IMR-90 (cell line): Measurements from ENCODE around the gene ZFYVE28. TPM values are rescaled to one million over a fixed set of nuclear protein-coding genes. Genes with fewer than 3 reads are reported as not detected.

Experiments used
- ATAC-seq: fragments of 200-7000 bp; cut with Tn5 transposase; 2 replicates; pipeline ENCODE4 v1.9.1; 2020; ENCODE audit warnings: low read depth, mild to moderate bottlenecking, moderate library complexity
- BruUV-seq: library from RNA; stranded (reverse); fragments of 400-500 nt; replicated peaks from 2 replicates; lab custom pipeline; 2021; lab: Mats Ljungman, UMichigan
- CTCF ChIA-PET: fragments of 300-600 bp; formaldehyde crosslinking; extraction: SDS; loops from one replicate; lab custom pipeline; 2021; ENCODE audit warnings: antibody characterized with exemption; lab: Yijun Ruan, JAX
- POLR2A ChIA-PET: fragments of 300-600 bp; sonication (Branson Sonifier 250); formaldehyde crosslinking; loops from one replicate; lab custom pipeline; 2022; ENCODE audit warnings: antibody characterized with exemption; ENCODE audit not compliant: unreplicated experiment; lab: Charles Lee
- DNase-seq: peaks from one replicate; pipeline ENCODE4 v3.0.0; 2013
- H2AFZ ChIP-seq: replicated peaks from 2 replicates; pipeline ENCODE3; 2013; ENCODE audit warnings: low read length, mild to moderate bottlenecking; ENCODE audit not compliant: poor library complexity
- H2AK5ac ChIP-seq: 2 replicates; pipeline ENCODE4 v1.6.1; 2013; ENCODE audit warnings: low read depth, low read length, inconsistent platforms
- H2AK9ac ChIP-seq: replicated peaks from 2 replicates; pipeline ENCODE3; 2013; ENCODE audit warnings: mild to moderate bottlenecking, low read depth, low read length, moderate library complexity; ENCODE audit not compliant: poor library complexity
- H2BK120ac ChIP-seq: 2 replicates; pipeline ENCODE4 v1.6.1; 2013; ENCODE audit warnings: low read depth, low read length, inconsistent platforms
- H2BK15ac ChIP-seq: 3 replicates; pipeline ENCODE4 v1.6.1; 2013; ENCODE audit warnings: low read depth, low read length, inconsistent platforms
- H2BK20ac ChIP-seq: 2 replicates; pipeline ENCODE4 v1.6.1; 2013; ENCODE audit warnings: low read depth, mild to moderate bottlenecking, inconsistent platforms, low read length, moderate library complexity
- H2BK5ac ChIP-seq: 2 replicates; pipeline ENCODE4 v1.6.1; 2013; ENCODE audit warnings: mild to moderate bottlenecking, low read depth, low read length, inconsistent platforms; ENCODE audit not compliant: poor library complexity, severe bottlenecking
- H3K14ac ChIP-seq: replicated peaks from 2 replicates; pipeline ENCODE4 v1.6.1; 2013; ENCODE audit warnings: low read depth, low read length, inconsistent platforms
- H3K18ac ChIP-seq: 2 replicates; pipeline ENCODE4 v1.6.1; 2013; ENCODE audit warnings: low read depth, low read length, control low read depth
- H3K23ac ChIP-seq: 2 replicates; pipeline ENCODE4 v1.6.1; 2013; ENCODE audit warnings: low read depth, low read length, inconsistent platforms
- H3K27ac ChIP-seq: 2 replicates; pipeline ENCODE4 v1.5.1; 2013; ENCODE audit warnings: mild to moderate bottlenecking, control low read depth, low read length; ENCODE audit not compliant: insufficient read depth
- H3K27me3 ChIP-seq: 2 replicates; pipeline ENCODE4 v1.6.1; 2013; ENCODE audit warnings: low read length; ENCODE audit not compliant: control insufficient read depth, insufficient read depth
- H3K36me3 ChIP-seq: 2 replicates; pipeline ENCODE4 v1.6.1; 2013; ENCODE audit warnings: low read length, mixed read lengths; ENCODE audit not compliant: control insufficient read depth, insufficient read depth
- H3K4ac ChIP-seq: 2 replicates; pipeline ENCODE4 v1.6.1; 2013; ENCODE audit warnings: low read depth, low read length, inconsistent platforms
- H3K4me1 ChIP-seq: 2 replicates; pipeline ENCODE4 v1.6.1; 2013; ENCODE audit warnings: low read length, mixed read lengths; ENCODE audit not compliant: control insufficient read depth, insufficient read depth
- H3K4me2 ChIP-seq: 2 replicates; pipeline ENCODE4 v1.6.1; 2013; ENCODE audit warnings: low read depth, mild to moderate bottlenecking, control low read depth, low read length, moderate library complexity
- H3K4me3 ChIP-seq: 2 replicates; pipeline ENCODE4 v1.5.1; 2013; ENCODE audit warnings: low read depth, mild to moderate bottlenecking, control low read depth, low read length, moderate library complexity; ENCODE audit not compliant: insufficient read depth
- H3K56ac ChIP-seq: 2 replicates; pipeline ENCODE4 v1.6.1; 2013; ENCODE audit warnings: low read length, inconsistent platforms; ENCODE audit not compliant: insufficient read depth; ENCODE audit errors: extremely low read depth
- H3K79me1 ChIP-seq, 2 experiments: 2 replicates each; pipeline ENCODE4 v1.6.1; 2013; ENCODE audit warnings: low read length in 2 of 2, inconsistent platforms in 1 of 2, low read depth in 1 of 2
- H3K9ac ChIP-seq: 2 replicates; pipeline ENCODE4 v1.6.1; 2013; ENCODE audit warnings: low read depth, low read length, control low read depth
- H3K9me1 ChIP-seq: 2 replicates; pipeline ENCODE4 v1.6.1; 2013; ENCODE audit warnings: low read length, inconsistent platforms; ENCODE audit not compliant: insufficient read depth
- H3K9me3 ChIP-seq: 2 replicates; pipeline ENCODE4 v1.6.1; 2013; ENCODE audit warnings: low read length; ENCODE audit not compliant: control insufficient read depth, insufficient read depth
- H4K20me1 ChIP-seq: 2 replicates; pipeline ENCODE4 v1.6.1; 2013; ENCODE audit warnings: low read length, inconsistent platforms; ENCODE audit not compliant: insufficient read depth
- H4K5ac ChIP-seq: 2 replicates; pipeline ENCODE4 v1.6.1; 2013; ENCODE audit warnings: mild to moderate bottlenecking, low read depth, low read length, control low read depth
- H4K8ac ChIP-seq, 2 experiments: 2 replicates each; pipeline ENCODE4 v1.6.1; 2013; ENCODE audit warnings: low read depth in 2 of 2, low read length in 2 of 2, control low read depth in 1 of 2, inconsistent platforms in 1 of 2
- H4K91ac ChIP-seq: 2 replicates; pipeline ENCODE4 v1.6.1; 2013; ENCODE audit warnings: low read depth, low read length, inconsistent platforms; ENCODE audit not compliant: insufficient read depth
- BHLHE40 ChIP-seq: fragments of 150-350 bp; IDR thresholded peaks from 2 replicates; pipeline ENCODE4 v1.6.1; 2016; ENCODE audit warnings: mild to moderate bottlenecking, low read depth, low read length
- CEBPB ChIP-seq: IDR thresholded peaks from 2 replicates; pipeline ENCODE4 v1.6.1; 2012; ENCODE audit warnings: low read depth, low read length, improper control_type of control experiment
- CHD1 ChIP-seq: IDR thresholded peaks from 2 replicates; pipeline ENCODE4 v1.6.1; 2012; ENCODE audit warnings: low read depth, low read length, improper control_type of control experiment
- CTCF ChIP-seq: conservative IDR thresholded peaks from 2 replicates; pipeline ENCODE4 v1.5.1; 2012; ENCODE audit warnings: mild to moderate bottlenecking, low read depth, low read length, improper control_type of control experiment
- MAFK ChIP-seq: IDR thresholded peaks from 2 replicates; pipeline ENCODE4 v1.6.1; 2012; ENCODE audit warnings: low read depth, low read length, improper control_type of control experiment
- MAZ ChIP-seq: IDR thresholded peaks from 2 replicates; pipeline ENCODE4 v1.6.1; 2012; ENCODE audit warnings: low read depth, mild to moderate bottlenecking, low read length, improper control_type of control experiment, moderate library complexity, borderline replicate concordance
- NFE2L2 ChIP-seq: fragments of 150-350 bp; IDR thresholded peaks from 2 replicates; pipeline ENCODE4 v1.6.1; 2016; ENCODE audit warnings: low read depth, mild to moderate bottlenecking, low read length
- POLR2A ChIP-seq: IDR thresholded peaks from 2 replicates; pipeline ENCODE4 v1.6.1; 2012; ENCODE audit warnings: mild to moderate bottlenecking, low read depth, low read length
- RAD21 ChIP-seq: IDR thresholded peaks from 2 replicates; pipeline ENCODE4 v1.6.1; 2012; ENCODE audit warnings: low read length, improper control_type of control experiment
- RCOR1 ChIP-seq: IDR thresholded peaks from 2 replicates; pipeline ENCODE4 v1.6.1; 2012; ENCODE audit warnings: mild to moderate bottlenecking, low read length, improper control_type of control experiment; ENCODE audit not compliant: insufficient replicate concordance
- RFX5 ChIP-seq: IDR thresholded peaks from 2 replicates; pipeline ENCODE4 v1.8.0; 2012; ENCODE audit warnings: low read depth, mild to moderate bottlenecking, low read length, moderate library complexity
- SMC3 ChIP-seq: fragments of 150-350 bp; IDR thresholded peaks from 2 replicates; pipeline ENCODE4 v1.6.1; 2016; ENCODE audit warnings: low read depth, mild to moderate bottlenecking, antibody characterized with exemption, low read length, moderate library complexity
- USF2 ChIP-seq: fragments of 150-350 bp; IDR thresholded peaks from 2 replicates; pipeline ENCODE4 v1.6.1; 2017; ENCODE audit warnings: mild to moderate bottlenecking, antibody characterized with exemption, low read length, low read depth
- WGBS, 2 experiments: methylation state at CpG; one replicate each; pipeline versions ENCODE4 v1.1.5 to v1.1.7; 2013; ENCODE audit warnings: missing lambda C conversion rate in 2 of 2; ENCODE audit not compliant: insufficient read length in 1 of 2; ENCODE audit errors: extremely low coverage in 2 of 2; 5-methylcytosine and 5-hydroxymethylcytosine counted together
- dilution Hi-C: fragments of 300-500 bp; cut with HindIII; formaldehyde crosslinking; loops from one replicate; pipeline ENCODE4 v1.14.3; 2018; ENCODE audit warnings: low sequenced_read_pairs; ENCODE audit not compliant: unreplicated experiment
- in situ Hi-C: fragments of 300-500 bp; cut with MboI; formaldehyde crosslinking; loops from 3 replicates; pipeline ENCODE4 v1.14.3; 2019; ENCODE audit warnings: low sequenced_read_pairs, inconsistent platforms, mixed read lengths
- intact Hi-C: fragments of 100-400 bp; cut with micrococcal nuclease; formaldehyde crosslinking; loops from 2 replicates; pipeline ENCODE4 v1.10.0; 2022
- polyA plus RNA-seq, 3 experiments: library from polyadenylated mRNA; depleted of rRNA; stranded (reverse); fragments of >200 nt; gene quantifications; 2 replicates each; pipeline ENCODE4 v1.2.3, GENCODE V29; 2012; ENCODE audit warnings: low replicate concordance in 1 of 3
- total RNA-seq: library from RNA; depleted of rRNA; stranded (reverse); fragments of >200 nt; gene quantifications from 2 replicates; pipeline ENCODE4 v1.2.3, GENCODE V29; 2012
- TF ChIP-seq, protein P1 (sequence below): fragments of 150-350 bp; IDR thresholded peaks from 2 replicates; pipeline ENCODE4 v1.6.1; 2016; ENCODE audit warnings: low read depth, mild to moderate bottlenecking, low read length, moderate library complexity, borderline replicate concordance

Gene ZFYVE28
- total and polyA plus RNA-seq, 2 of the 4 experiments (the other 2 are of a cell fraction): 0.36 to 1.2 TPM

DNA sequence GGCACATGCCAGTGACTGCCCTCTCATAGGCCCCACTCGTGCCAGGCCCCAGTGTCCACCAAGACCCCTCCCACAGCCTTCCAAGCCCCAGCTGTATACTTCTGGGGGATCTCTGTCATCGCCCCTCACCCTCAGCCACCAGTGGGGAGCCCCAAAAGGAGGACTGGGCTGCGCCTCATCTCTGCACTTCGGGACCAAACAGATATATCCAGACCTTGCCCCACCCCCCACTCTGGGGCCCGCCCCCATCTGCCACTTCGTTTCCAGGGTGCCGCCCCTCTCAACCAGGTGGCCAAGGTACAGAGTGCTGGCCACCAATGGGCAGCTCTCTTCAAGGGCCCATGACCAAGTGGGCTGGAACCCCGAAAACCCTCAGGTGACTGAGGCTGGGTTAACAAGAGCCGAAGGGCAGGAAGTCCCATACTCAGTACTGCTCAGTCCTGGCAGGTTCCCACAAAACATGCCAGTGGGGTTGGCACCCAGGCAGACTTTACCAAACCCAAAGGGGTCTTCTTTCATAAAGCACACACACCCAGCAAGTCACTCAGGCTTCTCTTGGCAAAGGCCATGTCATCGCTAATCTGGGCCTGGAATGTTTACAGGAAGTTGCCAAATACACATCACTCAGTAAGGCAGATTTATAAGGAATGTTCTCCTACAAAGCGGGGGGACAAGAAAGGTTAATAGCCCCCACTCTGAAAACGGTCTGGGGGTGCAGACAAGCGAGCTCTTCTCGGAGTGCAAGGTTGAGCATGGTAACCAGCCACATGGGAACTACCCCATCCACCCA lies 4.4 kb downstream of the ZFYVE28 start:
- Histone ChIP-seq H4K20me1 (no peaks in the 10 kb centered on the region), H3K9ac (no peak overlapping the region), H2AK5ac (peak overlapping the region; percentile 88; the same call in 1 of the 2 replicates), H4K5ac (no peak overlapping the region), H2AFZ (peak overlapping the region; percentile 73), H3K14ac (peak overlapping the region; percentile 55; the same call in 1 of the 2 replicates), H2BK20ac (peak overlapping the region; percentile 56), H4K8ac (peak overlapping the region; percentile 59 to 71; a peak in 3 of 4 replicates), H3K79me1 (peaks cover 0 to 3% of the 10 kb centered on the region in 2 experiments; a peak in 1 of 4 replicates), H3K27me3 (peaks cover 31% of the 10 kb centered on the region), H3K4me2 (no peak overlapping the region), H3K27ac (no peak overlapping the region), H3K56ac (no peak overlapping the region), H2BK120ac (peak overlapping the region; percentile 56), H3K4me1 (peaks cover 15% of the 10 kb centered on the region), H2BK15ac (peak overlapping the region; percentile 34; the same call in 1 of the 3 replicates), H3K18ac (no peak overlapping the region), H2BK5ac (no peak overlapping the region), H4K91ac (peak overlapping the region; percentile 61), H3K23ac (0 out of 2 replicates have a peak overlapping the region, but pooled peaks have one; percentile 4), H3K36me3 (no peaks in the 10 kb centered on the region), H3K9me3 (no peaks in the 10 kb centered on the region), H3K4ac (peak overlapping the region; percentile 81), H3K9me1 (peaks cover 14% of the 10 kb centered on the region), H3K4me3 (no peak overlapping the region), H2AK9ac (peak overlapping the region; percentile 83)
- dilution Hi-C loops (no loop called here), intact Hi-C loops (loop anchor here (10.0 kb wide), 1 partner anchor 149 kb away; the partner anchor contains the start of gene MXD4), in situ Hi-C loops (no loop called here)
- ATAC-seq (no peak), DNase-seq (no peak)
- POLR2A ChIA-PET: no interaction called here
- BruUV-seq: no TSS peak
- CTCF ChIA-PET: interaction anchor here (0.5 to 1.2 kb wide), 4 partner anchors 10 to 151 kb away, joined by 3 to 4 read pairs (median 3); no protein-coding TSS in a partner anchor
- WGBS, 2 experiments: 78% methylated on average over 3 of the region's 14 CpGs; no CpG with 5 or more reads in 1 of the 2 experiments
- TF ChIP-seq RFX5: no peak
- no peak for TF ChIP-seq CTCF
- TF ChIP-seq NFE2L2: no peak
- TF ChIP-seq CEBPB: no peak
- TF ChIP-seq, protein P1, sequence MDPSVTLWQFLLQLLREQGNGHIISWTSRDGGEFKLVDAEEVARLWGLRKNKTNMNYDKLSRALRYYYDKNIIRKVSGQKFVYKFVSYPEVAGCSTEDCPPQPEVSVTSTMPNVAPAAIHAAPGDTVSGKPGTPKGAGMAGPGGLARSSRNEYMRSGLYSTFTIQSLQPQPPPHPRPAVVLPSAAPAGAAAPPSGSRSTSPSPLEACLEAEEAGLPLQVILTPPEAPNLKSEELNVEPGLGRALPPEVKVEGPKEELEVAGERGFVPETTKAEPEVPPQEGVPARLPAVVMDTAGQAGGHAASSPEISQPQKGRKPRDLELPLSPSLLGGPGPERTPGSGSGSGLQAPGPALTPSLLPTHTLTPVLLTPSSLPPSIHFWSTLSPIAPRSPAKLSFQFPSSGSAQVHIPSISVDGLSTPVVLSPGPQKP: no peak
- TF ChIP-seq MAFK: no peak
- TF ChIP-seq MAZ: no peak
- TF ChIP-seq SMC3: no peak
- TF ChIP-seq BHLHE40: no peak
- no peak for TF ChIP-seq POLR2A
- no peak for TF ChIP-seq CHD1
- no peak for TF ChIP-seq RAD21
- TF ChIP-seq RCOR1: no peak
- TF ChIP-seq USF2: no peak
